ENCODE results near the gene UTS2R.
"Not testable (repeated sequence)": the region's sequence is repeated elsewhere in the genome, so short reads cannot be mapped to it uniquely, and the experiment has no call there.

UTS2R gene

GRCh38 chr17:82354804-82355308 lies 16.7 kb upstream of the UTS2R start:
- DNase-seq (ENCODE audit: low read depth): no peak

- DNase-seq (ENCODE audit: low read depth): no peak
These were observed 15.7 kb upstream of the UTS2R start for GRCh38 chr17:82355770-82356427.

- DNase-seq (ENCODE audit: low read depth): no peak
These were observed 14.7 kb upstream of the UTS2R start for GRCh38 chr17:82356845-82357355.

- no peak for DNase-seq (ENCODE audit: low read depth)
These were observed 14.2 kb upstream of the UTS2R start for GRCh38 chr17:82357394-82357793.

GRCh38 chr17:82358465-82359350 lies 12.9 kb upstream of the UTS2R start, which contains the start of gene TEX19:
Gene TEX19 (plus strand): TSS chr17:82359247. CDS start chr17:82362151, 2,904 bp downstream.
- DNase-seq (ENCODE audit: low read depth): no peak

- DNase-seq (ENCODE audit: low read depth): not testable (repeated sequence)
These were observed 12.0 kb upstream of the UTS2R start for GRCh38 chr17:82359451-82360074.

- DNase-seq (ENCODE audit: low read depth): no peak
These were observed 9.5 kb upstream of the UTS2R start for GRCh38 chr17:82361885-82362633.

GRCh38 chr17:82365606-82366295 lies 5.8 kb upstream of the UTS2R start:
- DNase-seq (ENCODE audit: low read depth): no peak

- DNase-seq (ENCODE audit: low read depth): no peak
These were observed 4.8 kb upstream of the UTS2R start for GRCh38 chr17:82366749-82367148.

GRCh38 chr17:82367724-82368524 lies 3.6 kb upstream of the UTS2R start:
- DNase-seq (ENCODE audit: low read depth): no peak

GRCh38 chr17:82369211-82369610 lies 2.4 kb upstream of the UTS2R start:
- DNase-seq (ENCODE audit: low read depth): no peak

- no peak for DNase-seq (ENCODE audit: low read depth)
These were observed 863 bp upstream of the UTS2R start for GRCh38 chr17:82370471-82371332.

- DNase-seq (ENCODE audit: low read depth): no peak
These were observed 895 bp downstream of the UTS2R start for GRCh38 chr17:82372249-82373071.

GRCh38 chr17:82373072-82373452 lies 1.5 kb downstream of the UTS2R start:
- DNase-seq (ENCODE audit: low read depth): not testable (repeated sequence)

- no peak for DNase-seq (ENCODE audit: low read depth)
These were observed 2.4 kb downstream of the UTS2R start for GRCh38 chr17:82373731-82374625.

GRCh38 chr17:82374626-82375331 lies 3.2 kb downstream of the UTS2R start:
- DNase-seq (ENCODE audit: low read depth): no peak
